ENCODE data around the gene CNIH3. TPM values are rescaled to one million over a fixed set of nuclear protein-coding genes. Genes with fewer than 3 reads are reported as not detected.

CNIH3 gene
- polyA plus RNA-seq, 2 donors = 0.99 to 1.4 TPM

- Histone ChIP-seq H3K4me1 (ENCODE audit: control insufficient read depth in 2 of 2, insufficient read depth in 2 of 2, low read length in 1 of 2) (no peaks in the 10 kb centered on the region), H3K4me3 (ENCODE audit: low read depth in 1 of 2, low read length in 2 of 2) (no peak overlapping the region), H3K36me3 (ENCODE audit: control insufficient read depth in 2 of 2, insufficient read depth in 2 of 2, low read length in 1 of 2) (no peaks in the 10 kb centered on the region), H3K9me3 (ENCODE audit: control insufficient read depth in 2 of 2, insufficient read depth in 1 of 2, low read depth in 1 of 2, low read length in 1 of 2) (no peaks in the 10 kb centered on the region), H3K27ac (ENCODE audit: low read depth in 2 of 2, low read length in 1 of 2) (no peak overlapping the region), H3K27me3 (ENCODE audit: control insufficient read depth in 1 of 2, insufficient read depth in 2 of 2, low read length in 2 of 2) (no peaks in the 10 kb centered on the region)
- 80 to 88% methylated on average over 5 of the region's 5 CpGs for WGBS, 2 donors
Measured at GRCh38 chr1:224639426-224639975, 23.4 kb downstream of the CNIH3 start.

- Histone ChIP-seq H3K27me3 (ENCODE audit: control insufficient read depth in 1 of 2, insufficient read depth in 2 of 2, low read length in 2 of 2) (no peaks in the 10 kb centered on the region), H3K4me1 (ENCODE audit: control insufficient read depth in 2 of 2, insufficient read depth in 2 of 2, low read length in 1 of 2) (no peaks in the 10 kb centered on the region), H3K27ac (ENCODE audit: low read depth in 2 of 2, low read length in 1 of 2) (no peak overlapping the region), H3K9me3 (ENCODE audit: control insufficient read depth in 2 of 2, insufficient read depth in 1 of 2, low read depth in 1 of 2, low read length in 1 of 2) (no peaks in the 10 kb centered on the region), H3K36me3 (ENCODE audit: control insufficient read depth in 2 of 2, insufficient read depth in 2 of 2, low read length in 1 of 2) (no peaks in the 10 kb centered on the region), H3K4me3 (ENCODE audit: low read depth in 1 of 2, low read length in 2 of 2) (no peak overlapping the region)
- WGBS, 2 donors = 77 to 82% methylated on average over 6 of the region's 6 CpGs
Measured at GRCh38 chr1:224640018-224640417, 23.9 kb downstream of the CNIH3 start.

- H3K9me3 ChIP-seq (ENCODE audit: control insufficient read depth in 2 of 2, insufficient read depth in 1 of 2, low read depth in 1 of 2, low read length in 1 of 2) = no peaks in the 10 kb centered on the region
- WGBS, 2 donors = 58 to 62% methylated on average over 4 of the region's 4 CpGs
- H3K4me1 ChIP-seq (ENCODE audit: control insufficient read depth in 2 of 2, insufficient read depth in 2 of 2, low read length in 1 of 2) = no peaks in the 10 kb centered on the region
- H3K36me3 ChIP-seq (ENCODE audit: control insufficient read depth in 2 of 2, insufficient read depth in 2 of 2, low read length in 1 of 2) = no peaks in the 10 kb centered on the region
- H3K27me3 ChIP-seq (ENCODE audit: control insufficient read depth in 1 of 2, insufficient read depth in 2 of 2, low read length in 2 of 2) = no peaks in the 10 kb centered on the region
- H3K27ac ChIP-seq (ENCODE audit: low read depth in 2 of 2, low read length in 1 of 2) = no peak overlapping the region
- H3K4me3 ChIP-seq (ENCODE audit: low read depth in 1 of 2, low read length in 2 of 2) = no peak overlapping the region
Measured at GRCh38 chr1:224640587-224640986, 24.5 kb downstream of the CNIH3 start.

GRCh38 chr1:224641030-224641429 is 24.9 kb downstream of the CNIH3 start:
- H3K4me1 ChIP-seq (ENCODE audit: control insufficient read depth in 2 of 2, insufficient read depth in 2 of 2, low read length in 1 of 2) = no peaks in the 10 kb centered on the region
- H3K27ac ChIP-seq (ENCODE audit: low read depth in 2 of 2, low read length in 1 of 2) = no peak overlapping the region
- no peaks in the 10 kb centered on the region for H3K27me3 ChIP-seq (ENCODE audit: control insufficient read depth in 1 of 2, insufficient read depth in 2 of 2, low read length in 2 of 2)
- WGBS, 2 donors = 64 to 72% methylated on average over 7 of the region's 7 CpGs
- no peaks in the 10 kb centered on the region for H3K9me3 ChIP-seq (ENCODE audit: control insufficient read depth in 2 of 2, insufficient read depth in 1 of 2, low read depth in 1 of 2, low read length in 1 of 2)
- no peaks in the 10 kb centered on the region for H3K36me3 ChIP-seq (ENCODE audit: control insufficient read depth in 2 of 2, insufficient read depth in 2 of 2, low read length in 1 of 2)
- H3K4me3 ChIP-seq (ENCODE audit: low read depth in 1 of 2, low read length in 2 of 2) = no peak overlapping the region

GRCh38 chr1:224643653-224644052 is 27.5 kb downstream of the CNIH3 start:
- no peaks in the 10 kb centered on the region for H3K9me3 ChIP-seq (ENCODE audit: control insufficient read depth in 2 of 2, insufficient read depth in 1 of 2, low read depth in 1 of 2, low read length in 1 of 2)
- no peaks in the 10 kb centered on the region for H3K27me3 ChIP-seq (ENCODE audit: control insufficient read depth in 1 of 2, insufficient read depth in 2 of 2, low read length in 2 of 2)
- H3K4me1 ChIP-seq (ENCODE audit: control insufficient read depth in 2 of 2, insufficient read depth in 2 of 2, low read length in 1 of 2) = no peaks in the 10 kb centered on the region
- no peaks in the 10 kb centered on the region for H3K36me3 ChIP-seq (ENCODE audit: control insufficient read depth in 2 of 2, insufficient read depth in 2 of 2, low read length in 1 of 2)
- no peak overlapping the region for H3K27ac ChIP-seq (ENCODE audit: low read depth in 2 of 2, low read length in 1 of 2)
- 81 to 82% methylated on average over 5 of the region's 5 CpGs for WGBS, 2 donors
- H3K4me3 ChIP-seq (ENCODE audit: low read depth in 1 of 2, low read length in 2 of 2) = no peak overlapping the region

- WGBS, 2 donors = 31 to 35% methylated on average over 5 of the region's 5 CpGs
- Histone ChIP-seq H3K27ac (ENCODE audit: low read depth in 2 of 2, low read length in 1 of 2) (no peak overlapping the region), H3K36me3 (ENCODE audit: control insufficient read depth in 2 of 2, insufficient read depth in 2 of 2, low read length in 1 of 2) (no peaks in the 10 kb centered on the region), H3K9me3 (ENCODE audit: control insufficient read depth in 2 of 2, insufficient read depth in 1 of 2, low read depth in 1 of 2, low read length in 1 of 2) (no peaks in the 10 kb centered on the region), H3K4me3 (ENCODE audit: low read depth in 1 of 2, low read length in 2 of 2) (no peak overlapping the region), H3K4me1 (ENCODE audit: control insufficient read depth in 2 of 2, insufficient read depth in 2 of 2, low read length in 1 of 2) (no peaks in the 10 kb centered on the region), H3K27me3 (ENCODE audit: control insufficient read depth in 1 of 2, insufficient read depth in 2 of 2, low read length in 2 of 2) (no peaks in the 10 kb centered on the region)
Measured at GRCh38 chr1:224644553-224645154, 28.5 kb downstream of the CNIH3 start.

GRCh38 chr1:224647449-224647848 is 31.3 kb downstream of the CNIH3 start:
- H3K9me3 ChIP-seq (ENCODE audit: control insufficient read depth in 2 of 2, insufficient read depth in 1 of 2, low read depth in 1 of 2, low read length in 1 of 2) = no peaks in the 10 kb centered on the region
- 71 to 88% methylated on average over 2 of the region's 2 CpGs for WGBS, 2 donors
- no peak overlapping the region for H3K27ac ChIP-seq (ENCODE audit: low read depth in 2 of 2, low read length in 1 of 2)
- H3K36me3 ChIP-seq (ENCODE audit: control insufficient read depth in 2 of 2, insufficient read depth in 2 of 2, low read length in 1 of 2) = no peaks in the 10 kb centered on the region
- H3K4me3 ChIP-seq (ENCODE audit: low read depth in 1 of 2, low read length in 2 of 2) = no peak overlapping the region
- no peaks in the 10 kb centered on the region for H3K27me3 ChIP-seq (ENCODE audit: control insufficient read depth in 1 of 2, insufficient read depth in 2 of 2, low read length in 2 of 2)
- peaks cover 0 to 3% of the 10 kb centered on the region in 2 donors for H3K4me1 ChIP-seq (ENCODE audit: control insufficient read depth in 2 of 2, insufficient read depth in 2 of 2, low read length in 1 of 2)

GRCh38 chr1:224650290-224650689 is 34.2 kb downstream of the CNIH3 start:
- WGBS, 2 donors = 53 to 66% methylated on average over 3 of the region's 3 CpGs
- no peaks in the 10 kb centered on the region for H3K36me3 ChIP-seq (ENCODE audit: control insufficient read depth in 2 of 2, insufficient read depth in 2 of 2, low read length in 1 of 2)
- H3K9me3 ChIP-seq (ENCODE audit: control insufficient read depth in 2 of 2, insufficient read depth in 1 of 2, low read depth in 1 of 2, low read length in 1 of 2) = no peaks in the 10 kb centered on the region
- H3K27me3 ChIP-seq (ENCODE audit: control insufficient read depth in 1 of 2, insufficient read depth in 2 of 2, low read length in 2 of 2) = no peaks in the 10 kb centered on the region
- H3K27ac ChIP-seq (ENCODE audit: low read depth in 2 of 2, low read length in 1 of 2) = no peak overlapping the region
- no peak overlapping the region for H3K4me3 ChIP-seq (ENCODE audit: low read depth in 1 of 2, low read length in 2 of 2)
- peaks cover 0 to 6% of the 10 kb centered on the region in 2 donors for H3K4me1 ChIP-seq (ENCODE audit: control insufficient read depth in 2 of 2, insufficient read depth in 2 of 2, low read length in 1 of 2)

GRCh38 chr1:224651188-224651587 is 35.1 kb downstream of the CNIH3 start:
- 91 to 92% methylated on average over 7 of the region's 7 CpGs for WGBS, 2 donors
- H3K27ac ChIP-seq (ENCODE audit: low read depth in 2 of 2, low read length in 1 of 2) = no peak overlapping the region
- peaks cover 0 to 6% of the 10 kb centered on the region in 2 donors for H3K4me1 ChIP-seq (ENCODE audit: control insufficient read depth in 2 of 2, insufficient read depth in 2 of 2, low read length in 1 of 2)

GRCh38 chr1:224656392-224656791 is 40.3 kb downstream of the CNIH3 start:
- no peaks in the 10 kb centered on the region for H3K36me3 ChIP-seq (ENCODE audit: control insufficient read depth in 2 of 2, insufficient read depth in 2 of 2, low read length in 1 of 2)
- H3K4me1 ChIP-seq (ENCODE audit: control insufficient read depth in 2 of 2, insufficient read depth in 2 of 2, low read length in 1 of 2) = peaks cover 0 to 6% of the 10 kb centered on the region in 2 donors
- 93 to 95% methylated on average over 10 of the region's 10 CpGs for WGBS, 2 donors
- no peaks in the 10 kb centered on the region for H3K9me3 ChIP-seq (ENCODE audit: control insufficient read depth in 2 of 2, insufficient read depth in 1 of 2, low read depth in 1 of 2, low read length in 1 of 2)
- no peak overlapping the region for H3K27ac ChIP-seq (ENCODE audit: low read depth in 2 of 2, low read length in 1 of 2)
- no peaks in the 10 kb centered on the region for H3K27me3 ChIP-seq (ENCODE audit: control insufficient read depth in 1 of 2, insufficient read depth in 2 of 2, low read length in 2 of 2)
- no peak overlapping the region for H3K4me3 ChIP-seq (ENCODE audit: low read depth in 1 of 2, low read length in 2 of 2)

More at GRCh38 chr1:224651188-224651587, 35.1 kb downstream of the CNIH3 start:
- Histone ChIP-seq H3K27me3 (ENCODE audit: control insufficient read depth in 1 of 2, insufficient read depth in 2 of 2, low read length in 2 of 2) (no peaks in the 10 kb centered on the region), H3K36me3 (ENCODE audit: control insufficient read depth in 2 of 2, insufficient read depth in 2 of 2, low read length in 1 of 2) (no peaks in the 10 kb centered on the region), H3K4me3 (ENCODE audit: low read depth in 1 of 2, low read length in 2 of 2) (no peak overlapping the region), H3K9me3 (ENCODE audit: control insufficient read depth in 2 of 2, insufficient read depth in 1 of 2, low read depth in 1 of 2, low read length in 1 of 2) (no peaks in the 10 kb centered on the region)
